ENCODE results near the gene IGFBP3.
A peak's percentile ranks its signal among the peaks of the same experiment; 100 is the strongest.
"Not testable (repeated sequence)": the region's sequence is repeated elsewhere in the genome, so short reads cannot be mapped to it uniquely, and the experiment has no call there.

IGFBP3 gene, protein sequence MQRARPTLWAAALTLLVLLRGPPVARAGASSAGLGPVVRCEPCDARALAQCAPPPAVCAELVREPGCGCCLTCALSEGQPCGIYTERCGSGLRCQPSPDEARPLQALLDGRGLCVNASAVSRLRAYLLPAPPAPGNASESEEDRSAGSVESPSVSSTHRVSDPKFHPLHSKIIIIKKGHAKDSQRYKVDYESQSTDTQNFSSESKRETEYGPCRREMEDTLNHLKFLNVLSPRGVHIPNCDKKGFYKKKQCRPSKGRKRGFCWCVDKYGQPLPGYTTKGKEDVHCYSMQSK

DNA sequence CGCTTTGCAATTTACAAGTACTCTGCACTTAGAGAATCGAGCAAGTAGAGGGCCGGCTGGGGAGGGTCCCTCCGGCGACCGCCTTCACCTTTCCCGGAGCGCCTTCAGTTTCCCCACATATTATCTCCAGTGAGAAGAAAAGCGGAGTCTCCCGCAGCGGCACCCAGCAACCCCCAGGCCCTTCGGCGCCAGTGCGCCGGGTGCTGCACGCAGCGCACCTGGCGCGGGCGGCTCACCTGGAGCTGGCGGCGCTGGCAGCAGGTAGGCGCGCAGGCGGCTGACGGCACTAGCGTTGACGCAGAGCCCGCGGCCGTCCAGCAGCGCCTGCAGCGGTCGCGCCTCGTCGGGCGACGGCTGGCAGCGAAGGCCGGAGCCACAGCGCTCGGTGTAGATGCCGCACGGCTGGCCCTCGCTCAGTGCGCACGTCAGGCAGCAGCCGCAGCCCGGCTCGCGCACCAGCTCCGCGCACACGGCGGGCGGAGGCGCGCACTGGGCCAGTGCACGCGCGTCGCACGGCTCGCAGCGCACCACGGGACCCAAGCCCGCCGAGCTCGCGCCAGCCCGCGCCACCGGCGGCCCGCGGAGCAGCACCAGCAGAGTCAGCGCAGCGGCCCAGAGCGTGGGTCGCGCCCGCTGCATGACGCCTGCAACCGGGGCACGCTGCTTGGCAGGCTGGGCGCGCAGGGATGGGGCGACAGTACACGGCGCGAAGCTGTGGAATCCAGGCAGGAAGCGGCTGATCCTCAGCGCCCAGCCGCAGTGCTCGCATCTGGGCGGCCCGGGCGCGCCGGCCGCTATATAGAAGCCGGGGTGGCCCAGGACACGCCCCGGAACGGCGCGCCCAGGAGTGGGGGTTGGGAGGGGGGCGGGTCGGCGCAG, at the start of gene IGFBP3:
TSS of gene IGFBP3 (minus strand) at position 771 of the 879 bp plus-strand sequence. CDS start at position 639, 132 bp downstream.
- peak; percentile 82 for DNase-seq

DNA sequence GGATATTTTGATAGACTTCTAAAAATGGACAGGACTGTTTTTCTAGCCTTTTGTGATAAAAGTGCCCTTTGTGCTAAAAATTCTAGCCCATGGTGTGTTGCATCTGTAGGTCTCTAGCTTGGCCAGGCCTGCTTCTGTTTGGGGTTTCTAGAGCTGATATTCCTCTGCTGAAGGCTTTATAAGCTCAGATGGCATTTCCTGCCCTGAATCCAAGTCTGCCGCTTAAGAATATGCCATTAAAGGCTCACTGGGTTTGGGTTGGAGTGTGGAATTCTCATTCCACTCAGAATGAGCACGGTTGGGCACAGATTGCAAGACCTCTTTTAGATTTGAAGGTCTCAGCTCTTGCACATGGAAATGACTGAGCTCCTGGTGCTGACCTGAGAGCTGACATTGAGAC, 49.4 kb upstream of the IGFBP3 start:
- no peak for DNase-seq

GRCh38 chr7:45969940-45970339, 48.9 kb upstream of the IGFBP3 start:
- DNase-seq = no peak

DNA sequence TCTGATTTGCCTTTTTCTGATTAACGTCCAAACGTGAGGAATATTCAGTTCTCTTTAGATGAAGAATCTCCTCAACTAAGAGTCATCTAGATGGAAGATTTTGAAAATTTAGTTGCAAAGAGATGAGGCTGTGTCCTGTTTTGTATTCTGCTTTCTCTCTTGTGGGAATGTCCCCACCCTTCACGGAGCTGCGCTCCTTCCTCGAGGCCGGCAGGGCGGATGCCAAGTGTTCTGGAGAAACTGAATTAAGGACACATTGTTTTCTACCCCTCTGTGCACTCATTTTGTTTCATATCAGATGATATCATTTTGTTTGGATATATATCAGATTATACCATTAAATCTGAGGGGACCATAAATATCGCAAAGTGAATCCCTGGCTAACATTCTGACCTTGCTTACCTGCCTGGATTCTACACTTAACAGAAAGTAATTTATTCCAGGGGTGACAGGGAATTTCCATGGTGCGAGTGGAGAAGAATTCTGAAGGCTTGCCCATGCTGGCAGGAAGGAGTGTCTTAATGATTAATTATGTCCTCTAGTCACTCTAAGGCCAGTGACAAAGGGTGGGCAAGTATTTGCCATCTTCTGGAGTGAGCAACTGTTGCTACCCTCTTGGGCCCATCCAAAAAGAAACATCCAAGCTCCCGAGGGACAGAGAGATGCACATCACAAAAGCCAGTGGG, 47.9 kb upstream of the IGFBP3 start:
- no peak for DNase-seq

GRCh38 chr7:45968312-45968711, 47.2 kb upstream of the IGFBP3 start:
- no peak for DNase-seq

- DNase-seq = no peak
Measured at GRCh38 chr7:45967591-45968157, 46.6 kb upstream of the IGFBP3 start.

DNA sequence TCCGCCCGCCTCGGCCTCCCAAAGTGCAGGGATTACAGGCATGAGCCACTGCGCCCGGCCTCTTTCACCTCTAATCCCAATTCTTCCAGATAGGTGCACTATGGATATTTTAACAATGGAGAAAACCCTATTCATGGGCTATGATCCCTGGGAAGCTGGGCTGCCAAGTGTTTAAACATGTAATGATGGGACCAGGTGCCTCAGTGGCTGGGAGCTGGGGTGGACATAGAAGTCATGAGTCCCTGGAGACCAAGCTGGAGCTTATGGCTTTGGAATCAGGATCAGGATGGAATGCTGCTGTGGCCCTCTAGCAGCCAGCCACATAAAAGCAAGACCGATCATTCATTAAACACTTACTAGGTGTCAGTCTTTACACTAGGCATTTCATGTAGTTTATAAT, 41.8 kb upstream of the IGFBP3 start:
- no peak for DNase-seq

- no peak for DNase-seq
Measured at GRCh38 chr7:45957721-45958120, 36.6 kb upstream of the IGFBP3 start.

DNA sequence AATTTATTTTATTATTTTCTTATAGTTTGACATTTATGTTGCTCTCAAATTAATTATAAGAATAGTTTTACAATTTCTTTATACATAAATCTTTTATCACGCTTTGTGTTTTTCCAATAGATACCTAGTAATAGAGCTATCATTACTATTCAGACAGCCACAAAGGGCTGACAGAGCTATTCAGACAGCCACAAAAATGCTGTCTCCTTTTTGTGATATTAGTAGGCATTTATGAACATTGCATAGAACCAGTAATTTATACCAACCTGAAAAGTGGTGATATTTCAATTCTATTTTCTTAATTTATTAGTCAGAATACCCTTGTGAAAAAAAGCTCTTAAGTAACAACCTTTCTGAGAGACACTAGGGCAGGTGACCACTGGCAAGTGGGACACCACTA, 34.2 kb upstream of the IGFBP3 start:
- no peak for DNase-seq

DNA sequence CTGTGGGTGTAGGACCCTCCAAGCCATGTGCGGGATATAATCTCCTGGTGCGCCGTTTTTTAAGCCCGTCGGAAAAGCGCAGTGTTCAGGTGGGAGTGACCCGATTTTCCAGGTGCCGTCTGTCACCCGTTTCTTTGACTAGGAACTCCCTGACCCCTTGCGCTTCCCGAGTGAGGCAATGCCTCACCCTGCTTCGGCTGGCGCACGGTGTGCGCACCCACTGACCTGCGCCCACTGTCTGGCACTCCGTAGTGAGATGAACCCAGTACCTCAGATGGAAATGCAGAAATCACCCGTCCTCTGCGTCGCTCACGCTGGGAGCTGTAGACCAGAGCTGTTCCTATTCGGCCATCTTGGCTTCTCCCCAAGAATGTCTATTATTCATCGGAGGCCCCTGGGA, 32.0 kb upstream of the IGFBP3 start:
- not testable (repeated sequence) for DNase-seq

GRCh38 chr7:45944058-45944457, 23.0 kb upstream of the IGFBP3 start:
- no peak for DNase-seq

DNA sequence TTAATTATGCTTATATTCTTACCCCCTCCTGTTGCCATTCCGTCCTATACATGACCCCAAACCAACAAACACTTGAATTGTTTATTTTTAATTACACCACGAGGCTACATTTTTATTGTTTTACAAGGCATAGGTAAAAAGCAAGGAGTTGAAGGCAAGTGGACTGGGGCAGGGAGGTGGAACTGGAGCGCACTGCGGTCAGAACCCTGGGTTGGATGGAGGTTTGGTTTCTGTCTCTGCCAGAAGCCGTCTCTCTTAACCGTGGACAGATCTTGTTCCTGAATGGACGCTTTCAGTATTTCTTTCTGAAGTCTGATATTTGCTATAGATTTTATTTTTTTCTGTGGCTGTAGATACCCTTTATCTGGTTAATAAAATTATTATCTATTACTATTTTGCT, 19.9 kb upstream of the IGFBP3 start:
- DNase-seq = no peak

DNA sequence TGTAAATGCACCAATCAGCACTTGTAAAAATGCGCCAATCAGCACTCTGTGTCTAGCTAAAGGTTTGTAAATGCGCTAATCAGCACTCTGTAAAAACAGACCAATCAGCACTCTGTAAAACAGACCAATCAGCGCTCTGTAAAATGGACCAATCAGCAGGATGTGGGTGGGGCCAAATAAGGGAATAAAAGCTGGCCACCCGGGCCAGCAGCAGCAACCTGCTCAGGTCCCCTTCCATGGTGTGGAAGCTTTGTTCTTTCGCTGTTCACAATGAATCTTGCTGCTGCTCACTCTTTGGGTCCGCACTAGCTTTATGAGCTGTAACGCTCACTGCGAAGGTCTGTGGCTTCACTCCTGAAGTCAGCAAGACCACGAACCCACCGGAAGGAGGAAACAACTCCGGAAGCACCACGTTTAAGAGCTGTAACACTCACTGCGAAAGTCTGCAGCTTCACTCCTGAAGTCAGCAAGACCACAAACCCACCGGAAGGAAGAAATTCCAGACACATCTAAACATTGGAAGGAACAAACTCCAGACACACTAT, 19.2 kb upstream of the IGFBP3 start:
- DNase-seq = not testable (repeated sequence)

GRCh38 chr7:45939574-45939973, 18.5 kb upstream of the IGFBP3 start:
- DNase-seq = no peak

DNA sequence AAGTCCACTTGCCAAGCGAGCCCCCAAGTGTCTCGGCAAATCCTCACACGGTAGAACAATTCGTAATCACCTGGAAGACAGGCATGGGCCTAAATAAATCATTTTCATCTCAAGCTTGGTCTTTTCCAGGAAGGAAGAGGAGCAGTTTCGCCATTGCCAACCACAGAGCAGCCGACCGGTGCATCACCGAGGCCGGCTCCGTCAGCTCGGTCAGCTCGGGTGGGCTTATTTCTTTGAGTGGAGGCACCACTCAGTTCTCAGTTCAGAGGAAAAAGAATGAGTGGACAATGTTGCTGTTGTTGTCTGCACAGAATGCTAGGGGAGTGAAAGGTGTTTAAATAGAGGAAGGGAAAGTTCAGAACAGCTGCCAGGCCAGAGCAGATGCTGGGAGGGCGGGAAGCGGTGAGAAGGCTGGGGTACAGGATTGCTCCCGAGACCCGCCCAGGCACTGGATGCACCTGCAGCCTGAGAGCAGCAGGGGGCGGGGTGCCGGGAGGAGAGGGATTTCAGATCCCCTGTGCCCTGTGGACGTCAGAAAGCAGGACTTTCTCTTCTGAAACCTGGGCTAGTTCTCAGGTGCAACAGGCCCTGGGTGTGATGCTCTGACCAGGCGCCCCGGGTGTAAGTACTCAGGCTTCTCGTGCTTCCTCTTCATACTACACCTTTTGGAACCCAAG, 17.7 kb upstream of the IGFBP3 start:
- DNase-seq = no peak

DNA sequence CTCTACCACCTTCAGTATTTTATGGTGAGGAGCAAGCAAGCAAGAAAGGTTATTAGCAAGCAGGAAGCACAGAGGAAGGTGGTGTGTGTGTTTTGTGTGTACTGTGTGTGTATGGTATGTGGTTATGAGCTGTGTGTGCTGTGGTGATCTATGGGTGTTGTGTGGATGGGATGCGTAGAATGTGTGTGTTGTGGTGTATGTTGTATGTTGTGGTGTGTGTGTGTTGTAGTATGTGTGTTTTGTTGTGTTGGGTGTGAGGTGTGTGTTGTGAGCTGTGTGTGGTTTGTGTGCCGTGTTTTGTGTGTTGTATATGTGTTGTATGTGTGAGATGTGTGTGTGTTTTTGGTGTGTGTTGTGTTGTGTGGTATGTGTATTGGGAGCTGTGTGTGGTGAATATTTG, 16.8 kb upstream of the IGFBP3 start:
- DNase-seq = no peak

DNA sequence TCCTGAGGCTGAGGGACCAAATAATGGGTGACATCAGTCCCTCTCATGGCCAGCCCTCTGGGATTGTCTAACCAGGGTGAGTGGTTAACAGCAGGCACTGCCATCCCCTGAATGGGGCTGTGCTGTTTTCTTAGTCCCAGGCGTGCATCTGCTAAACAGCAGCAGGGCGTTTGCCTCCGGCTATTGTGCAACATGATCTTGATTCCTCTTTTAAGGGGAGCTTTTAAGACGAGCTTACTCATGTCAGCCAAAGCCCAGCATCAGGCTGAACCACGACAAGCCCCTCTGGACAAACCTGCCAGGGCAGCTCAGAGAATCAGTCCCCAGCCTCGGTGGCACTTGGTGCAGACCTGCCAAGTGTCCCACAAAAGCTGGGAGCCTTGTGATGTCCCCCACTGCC, 16.2 kb upstream of the IGFBP3 start:
- DNase-seq = no peak

DNA sequence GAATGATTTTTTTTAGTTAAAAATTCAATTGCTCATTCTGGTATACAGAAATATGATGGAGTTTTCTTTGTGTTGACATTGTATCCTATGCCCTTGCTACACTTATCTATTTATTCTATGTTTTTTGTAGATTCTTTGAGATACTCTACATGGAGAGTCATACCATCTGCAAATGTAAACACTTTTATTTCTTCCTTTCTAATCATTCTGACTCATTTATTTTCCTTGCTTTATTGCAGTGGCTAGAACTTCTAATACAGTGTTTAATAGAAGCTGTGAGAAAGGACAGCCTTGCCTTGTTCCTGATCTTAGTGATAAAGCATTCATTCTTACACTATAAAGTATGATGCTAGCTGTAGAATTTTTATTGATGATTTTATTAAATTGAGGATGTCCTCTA, 9.9 kb upstream of the IGFBP3 start:
- no peak for DNase-seq

DNA sequence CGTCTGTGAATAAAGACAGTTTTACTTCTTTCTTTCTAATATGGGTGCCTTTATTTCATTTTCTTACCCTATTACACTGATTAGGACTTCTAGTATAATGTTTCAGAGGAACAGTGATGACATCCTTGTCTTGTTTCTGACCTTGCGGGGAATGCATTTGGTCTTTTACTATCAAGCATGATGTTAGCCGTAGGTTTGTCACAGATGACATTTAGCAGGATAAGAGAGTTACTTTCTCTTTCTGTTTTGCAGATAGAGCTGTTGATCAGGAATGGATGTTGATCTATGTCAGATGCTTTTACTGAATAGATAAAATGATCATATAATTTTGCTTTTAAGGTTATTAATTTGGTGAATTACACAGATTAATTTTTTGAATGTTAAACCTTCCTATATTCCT, 6.6 kb upstream of the IGFBP3 start:
- no peak for DNase-seq

DNA sequence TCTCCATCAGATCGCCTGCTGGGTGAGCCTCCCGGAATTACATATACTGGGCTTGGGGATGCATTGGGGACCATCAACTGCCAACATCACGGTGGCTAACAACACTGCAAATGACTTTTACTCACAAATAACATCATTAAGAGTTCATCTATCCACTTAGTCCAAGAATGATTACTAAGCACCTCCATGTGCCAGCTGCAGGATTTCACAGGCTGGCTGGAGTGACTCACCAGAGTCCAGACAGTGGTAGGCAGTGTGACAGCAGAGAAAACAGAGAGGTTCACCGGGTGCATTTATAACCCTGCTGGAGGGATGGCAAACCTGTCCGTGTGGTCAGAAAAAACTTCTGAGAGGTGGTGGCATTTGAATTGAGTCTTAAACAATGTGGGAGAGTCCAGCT, 3.2 kb upstream of the IGFBP3 start:
- no peak for DNase-seq

GRCh38 chr7:45923818-45924217, 2.7 kb upstream of the IGFBP3 start:
- no peak for DNase-seq

GRCh38 chr7:45923290-45923689, 2.2 kb upstream of the IGFBP3 start:
- DNase-seq = peak; percentile 89

Data from femur (tissue), 1 donor.